SHP77 treated with DMSO at 0.1 percent for 48 hours (cell line): ENCODE results near the gene FAM107B.
A peak's percentile ranks its signal among the peaks of the same experiment; 100 is the strongest.
"Not testable (repeated sequence)": the region's sequence is repeated elsewhere in the genome, so short reads cannot be mapped to it uniquely, and the experiment has no call there.

Experiments used
- DNase-seq: peaks from one replicate; lab custom pipeline; 2025; lab: John Stamatoyannopoulos, UW

FAM107B gene

GRCh38 chr10:14692344-14693076 lies 82.2 kb downstream of the FAM107B start:
- no peak for DNase-seq

GRCh38 chr10:14691359-14691758 lies 83.3 kb downstream of the FAM107B start:
- no peak for DNase-seq

- DNase-seq: no peak
These were observed 86.1 kb downstream of the FAM107B start for GRCh38 chr10:14688606-14689005.

- DNase-seq: not testable (repeated sequence)
These were observed 86.5 kb downstream of the FAM107B start for GRCh38 chr10:14688189-14688588.

- no peak for DNase-seq
These were observed 87.4 kb downstream of the FAM107B start for GRCh38 chr10:14687340-14687739.

GRCh38 chr10:14686356-14686755 lies 88.3 kb downstream of the FAM107B start:
- DNase-seq: no peak

GRCh38 chr10:14684354-14684753 lies 90.3 kb downstream of the FAM107B start:
- DNase-seq: no peak

GRCh38 chr10:14683256-14683655 lies 91.4 kb downstream of the FAM107B start:
- no peak for DNase-seq

GRCh38 chr10:14681802-14682201 lies 92.9 kb downstream of the FAM107B start:
- no peak for DNase-seq

GRCh38 chr10:14681305-14681704 lies 93.4 kb downstream of the FAM107B start:
- no peak for DNase-seq

- no peak for DNase-seq
These were observed 96.1 kb downstream of the FAM107B start for GRCh38 chr10:14678637-14679036.

- no peak for DNase-seq
These were observed 98.0 kb downstream of the FAM107B start for GRCh38 chr10:14676732-14677131.

GRCh38 chr10:14674376-14675050 lies 100.2 kb downstream of the FAM107B start:
- DNase-seq: no peak

GRCh38 chr10:14673189-14673861 lies 101.4 kb downstream of the FAM107B start:
- no peak for DNase-seq

GRCh38 chr10:14671386-14671831 lies 103.3 kb downstream of the FAM107B start:
- no peak for DNase-seq

- DNase-seq: no peak
These were observed 104.0 kb downstream of the FAM107B start for GRCh38 chr10:14670551-14671240.

- DNase-seq: no peak
These were observed 105.1 kb downstream of the FAM107B start for GRCh38 chr10:14669576-14669975.

GRCh38 chr10:14667781-14668180 lies 106.9 kb downstream of the FAM107B start:
- DNase-seq: no peak

- no peak for DNase-seq
These were observed 107.4 kb downstream of the FAM107B start for GRCh38 chr10:14667280-14667679.

- no peak for DNase-seq
These were observed 108.5 kb downstream of the FAM107B start for GRCh38 chr10:14665865-14666857.

GRCh38 chr10:14665304-14665703 lies 109.4 kb downstream of the FAM107B start:
- DNase-seq: peak; percentile 21
